RWPE1 (cell line): Measurements from ENCODE around the gene SEPHS2.

Experiments used
- CTCF ChIA-PET: fragments of 350-600 bp; sonication (Branson Sonifier 250); formaldehyde crosslinking; extraction: SDS; loops from one replicate; lab custom pipeline; 2021; lab: Yijun Ruan, JAX
- POLR2A ChIA-PET: fragments of 400-600 bp; formaldehyde crosslinking; extraction: SDS; loops from one replicate; lab custom pipeline; 2020; ENCODE audit warnings: antibody characterized with exemption; ENCODE audit not compliant: low non-redundant PET; lab: Yijun Ruan, JAX
- DNase-seq: peaks from one replicate; pipeline ENCODE4 v3.0.0; 2012; ENCODE audit warnings: low spot score
- H3K27ac ChIP-seq: fragments of 450-650 bp; 2 replicates; pipeline ENCODE4 v1.5.1; 2017
- CTCF ChIP-seq: fragments of 450-650 bp; conservative IDR thresholded peaks from 2 replicates; pipeline ENCODE4 v1.5.1; 2017; ENCODE audit warnings: low read depth, mild to moderate bottlenecking

Gene SEPHS2

GRCh38 chr16:30447512-30448226 lies 2.0 kb upstream of the SEPHS2 start:
- H3K27ac ChIP-seq = no peak overlapping the region
- ChIA-PET POLR2A (no interaction called here), CTCF (no interaction called here)
- DNase-seq = no peak
- TF ChIP-seq CTCF = no peak

DNA sequence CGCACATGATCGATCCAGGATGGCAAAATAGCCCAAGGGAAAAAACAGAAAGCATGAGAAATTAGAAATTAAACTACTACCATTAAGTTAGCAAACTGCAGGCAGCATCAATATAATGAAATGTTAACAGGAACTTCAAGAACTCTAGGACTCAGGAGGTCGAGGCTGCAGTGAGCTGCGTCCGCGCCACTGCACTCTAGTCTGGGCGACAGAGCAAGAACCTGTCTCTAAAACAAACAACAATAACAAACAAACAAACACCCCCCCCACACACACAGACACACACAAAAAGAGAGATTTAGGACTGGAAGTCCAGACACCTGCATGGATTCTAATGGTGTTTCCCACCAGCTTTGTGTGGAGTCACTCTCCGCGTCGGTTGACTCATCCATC lies 525 bp upstream of the SEPHS2 start:
- TF ChIP-seq CTCF = no peak
- peak overlapping the region; percentile 87 for H3K27ac ChIP-seq
- ChIA-PET POLR2A (no interaction called here), CTCF (interaction anchor here (0.6 kb wide), 1 partner anchor 89 kb away, joined by 4 read pairs; no protein-coding TSS in a partner anchor)
- no peak for DNase-seq

DNA sequence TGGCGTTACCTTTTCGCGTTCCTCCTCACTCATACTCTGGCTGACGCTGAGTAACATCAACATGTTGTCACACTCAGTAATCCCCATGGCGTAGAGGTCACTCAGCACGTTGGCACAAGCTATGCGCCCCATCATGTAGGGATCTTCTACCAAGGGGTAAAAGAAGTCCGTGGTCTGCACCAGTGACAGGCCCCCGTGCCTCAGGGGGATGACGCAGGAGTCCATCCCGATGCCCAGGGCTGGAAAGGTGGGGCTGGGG lies 596 bp downstream of the SEPHS2 start:
- no peak for DNase-seq
- H3K27ac ChIP-seq = peak overlapping the region; percentile 87
- POLR2A ChIA-PET = interaction anchor here (0.6 to 1.1 kb wide), 3 partner anchors 11 to 123 kb away, joined by 3 to 4 read pairs (median 3); no protein-coding TSS in a partner anchor
- TF ChIP-seq CTCF = no peak
- CTCF ChIA-PET = interaction anchor here (0.6 to 0.9 kb wide), 3 partner anchors 97 to 355 kb away, joined by 3 read pairs; no protein-coding TSS in a partner anchor

DNA sequence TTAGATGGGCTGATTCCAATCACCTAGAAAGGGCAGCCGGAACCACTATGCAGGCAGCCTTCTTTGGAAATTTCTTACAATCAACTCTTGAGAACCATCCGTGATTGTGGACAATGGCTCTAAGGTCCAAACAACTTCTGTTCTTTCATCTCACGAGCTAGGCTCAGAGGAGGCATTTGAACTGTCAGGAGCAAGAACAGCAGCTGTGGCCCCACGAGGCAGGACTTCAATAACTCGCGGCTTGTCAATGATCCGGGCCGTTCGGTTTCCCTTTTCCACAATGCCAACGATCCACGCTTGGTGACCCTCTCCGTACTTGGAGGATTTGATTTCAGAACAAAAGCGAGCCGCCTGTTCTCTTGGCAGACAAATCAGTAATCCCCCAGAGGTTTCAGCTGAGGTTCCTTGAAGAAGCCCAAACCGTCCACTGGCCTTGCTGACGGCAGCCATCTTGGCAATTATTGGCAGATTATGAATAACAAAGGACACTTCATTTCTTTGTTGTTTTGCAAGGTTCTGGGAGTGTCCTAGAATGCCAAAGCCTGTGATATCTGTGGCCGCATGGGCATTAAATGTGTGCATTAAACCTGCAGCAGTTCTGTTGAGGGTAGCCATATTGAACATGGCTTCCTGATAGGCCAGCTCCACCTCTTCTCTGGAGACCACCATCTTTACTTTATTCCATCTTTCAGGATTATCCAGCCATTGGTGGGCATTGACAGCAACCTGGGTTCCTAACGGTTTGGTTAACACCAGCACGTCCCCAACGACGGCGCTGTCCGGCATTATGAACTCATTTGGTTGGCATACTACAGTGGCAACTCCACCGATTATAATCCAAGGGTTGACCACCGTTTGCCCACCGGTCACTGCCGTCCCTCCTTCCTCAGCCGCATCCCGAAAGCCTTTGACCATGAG lies 1.2 kb downstream of the SEPHS2 start:
- CTCF ChIA-PET = interaction anchor here (0.6 kb wide), 1 partner anchor 98 kb away, joined by 3 read pairs; no protein-coding TSS in a partner anchor
- H3K27ac ChIP-seq = peak overlapping the region; percentile 87
- TF ChIP-seq CTCF = no peak
- POLR2A ChIA-PET = interaction anchor here (0.6 to 1.1 kb wide), 3 partner anchors 11 to 123 kb away, joined by 3 to 4 read pairs (median 3); no protein-coding TSS in a partner anchor
- no peak for DNase-seq

GRCh38 chr16:30443631-30444030 lies 2.0 kb downstream of the SEPHS2 start:
- no peak overlapping the region for H3K27ac ChIP-seq
- CTCF ChIA-PET = no interaction called here
- POLR2A ChIA-PET = no interaction called here
- no peak for DNase-seq
- TF ChIP-seq CTCF = no peak

DNA sequence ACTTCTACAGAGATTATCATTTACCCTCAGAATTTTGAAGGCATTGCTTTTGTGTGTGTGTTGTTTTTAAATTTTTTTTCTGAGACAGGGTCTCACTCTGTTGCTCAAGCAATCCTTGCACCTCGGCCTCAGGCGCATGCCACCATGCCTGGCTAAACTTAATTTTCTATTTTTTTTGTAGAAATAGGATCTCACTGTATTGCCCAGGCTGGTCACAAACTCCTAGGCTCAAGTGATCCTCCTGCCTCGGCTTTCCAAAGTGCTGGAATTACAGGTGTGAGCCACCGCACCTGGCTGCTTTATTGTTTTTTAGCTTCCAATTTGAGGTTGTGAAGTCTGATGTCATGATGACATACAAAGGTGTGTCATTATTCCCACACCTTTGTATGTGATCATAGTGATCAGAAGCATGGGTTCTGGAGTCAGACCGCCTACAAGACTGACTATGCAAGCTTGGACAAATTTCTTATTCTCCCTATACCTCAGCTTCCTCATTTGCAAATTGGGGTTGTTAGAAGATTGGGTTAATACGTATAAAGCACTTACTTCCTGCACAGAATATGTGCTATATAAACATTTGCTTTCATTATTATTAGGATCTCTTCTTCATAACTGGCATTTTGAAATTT lies 5.8 kb downstream of the SEPHS2 start:
- H3K27ac ChIP-seq = no peak overlapping the region
- DNase-seq = no peak
- no peak for TF ChIP-seq CTCF
- CTCF ChIA-PET = no interaction called here
- POLR2A ChIA-PET = no interaction called here
